ENCODE data around the gene PMS2.
"Not testable (repeated sequence)": the region's sequence is repeated elsewhere in the genome, so short reads cannot be mapped to it uniquely, and the experiment has no call there.

Gene PMS2

GRCh38 chr7:6008668-6009611, at the start of gene PMS2, which contains the start of gene AIMP2:
TSS of gene PMS2 (minus strand) at chr7:6009049. CDS start at chr7:6009019, 30 bp downstream.
TSS of gene AIMP2 (plus strand) at chr7:6009272. CDS start at chr7:6009364, 92 bp downstream.
- peak; percentile 98 for DNase-seq

DNA sequence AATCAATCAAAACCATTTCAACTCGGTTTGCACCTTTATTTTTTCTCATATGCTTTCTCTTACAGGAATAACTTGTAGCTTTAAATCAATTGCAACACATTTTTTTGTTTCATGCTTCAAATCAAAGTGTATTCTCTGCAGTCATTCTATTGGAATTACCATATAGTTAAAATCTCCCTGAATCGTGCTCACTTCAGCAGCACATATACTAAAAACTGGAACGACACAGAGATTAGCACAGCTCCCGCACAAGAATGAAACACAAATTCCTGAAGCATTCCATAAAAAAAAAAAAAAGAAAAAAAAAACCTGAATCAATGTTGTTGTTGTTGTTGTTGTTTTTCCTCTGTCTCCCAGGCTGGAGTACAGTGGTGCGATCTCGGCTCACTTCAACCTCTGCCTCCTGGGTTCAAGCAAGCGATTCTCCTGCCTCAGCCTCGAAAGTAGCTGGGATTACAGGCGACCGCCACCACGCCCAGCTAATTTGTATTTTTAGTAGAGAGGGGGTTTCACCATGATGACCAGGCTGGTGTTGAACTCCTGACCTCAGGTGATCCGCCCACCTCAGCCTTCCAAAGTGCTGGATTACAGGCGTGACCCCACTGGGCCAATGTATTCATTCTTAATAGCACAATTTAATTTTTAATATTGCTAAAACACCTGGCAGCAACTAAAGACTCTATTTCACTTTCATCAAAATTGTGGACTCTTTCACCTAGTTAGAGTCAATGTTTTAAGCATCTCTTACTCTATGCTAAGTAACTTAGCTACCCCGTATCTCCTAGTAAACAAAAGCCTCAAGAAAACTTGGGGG, 48.7 kb upstream of the PMS2 start:
- DNase-seq, result no peak

- DNase-seq, result no peak
Measured at GRCh38 chr7:6056616-6057015, 47.8 kb upstream of the PMS2 start.

DNA sequence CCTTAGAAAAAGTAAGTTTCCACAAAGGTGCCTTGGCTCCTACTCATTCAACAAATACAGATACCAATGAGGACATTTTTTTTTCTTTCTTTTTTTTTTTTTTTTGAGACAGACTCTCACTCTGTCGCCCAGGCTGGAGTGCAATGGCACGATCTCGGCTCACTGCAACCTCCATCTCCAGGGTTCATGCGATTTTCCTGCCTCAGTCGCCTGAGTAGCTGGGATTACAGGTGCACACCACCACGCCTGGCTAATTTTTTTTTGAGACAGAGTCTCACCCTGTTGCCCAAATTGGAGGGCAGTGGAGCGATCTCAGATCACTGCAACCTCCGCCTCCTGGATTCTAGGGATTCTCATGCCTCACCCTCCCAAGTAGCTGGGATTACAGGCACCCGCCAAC, 42.3 kb upstream of the PMS2 start:
- DNase-seq, result not testable (repeated sequence)

GRCh38 chr7:6049780-6050179, 40.9 kb upstream of the PMS2 start:
- no peak for DNase-seq

GRCh38 chr7:6035686-6036085, 26.8 kb upstream of the PMS2 start:
- no peak for DNase-seq

- no peak for DNase-seq
Measured at GRCh38 chr7:6035165-6035564, 26.3 kb upstream of the PMS2 start.

DNA sequence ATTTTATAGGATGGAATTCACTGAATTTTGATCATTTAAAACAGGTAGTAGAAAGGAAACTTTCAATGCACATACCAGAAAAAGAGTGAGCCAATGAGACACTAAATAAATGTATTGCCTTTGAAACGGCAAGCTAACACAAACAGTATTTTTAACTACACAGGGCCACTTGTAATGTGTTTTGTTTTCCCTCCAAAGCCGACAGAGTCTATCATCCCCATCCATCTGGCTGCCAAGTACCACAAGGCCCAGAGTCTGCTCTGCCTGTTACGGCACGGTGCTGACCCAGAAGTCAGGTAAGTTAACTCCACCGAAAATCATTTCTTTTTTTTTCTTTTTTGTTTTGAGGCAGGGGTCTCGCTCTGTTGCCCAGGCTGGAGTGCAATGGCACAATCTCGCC, 23.8 kb upstream of the PMS2 start:
- DNase-seq, result no peak

DNA sequence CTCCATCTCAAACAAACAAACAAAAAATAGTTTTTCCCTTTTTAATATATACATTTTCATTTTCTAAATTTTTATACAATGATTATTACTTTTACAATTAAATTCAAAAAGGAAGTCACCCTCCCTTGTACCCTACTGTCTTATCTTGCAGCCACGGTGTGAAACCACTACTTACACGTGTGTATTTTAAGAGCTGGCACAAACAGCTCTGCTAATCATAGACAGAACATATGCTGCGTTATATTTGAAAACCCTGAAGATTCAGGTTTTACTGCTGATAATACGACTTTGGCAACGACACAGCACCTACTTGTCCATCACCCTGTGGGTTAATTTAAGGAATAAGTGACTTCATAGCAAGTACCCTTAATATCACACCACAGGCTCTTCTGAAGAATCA, 23.3 kb upstream of the PMS2 start:
- DNase-seq, result no peak

DNA sequence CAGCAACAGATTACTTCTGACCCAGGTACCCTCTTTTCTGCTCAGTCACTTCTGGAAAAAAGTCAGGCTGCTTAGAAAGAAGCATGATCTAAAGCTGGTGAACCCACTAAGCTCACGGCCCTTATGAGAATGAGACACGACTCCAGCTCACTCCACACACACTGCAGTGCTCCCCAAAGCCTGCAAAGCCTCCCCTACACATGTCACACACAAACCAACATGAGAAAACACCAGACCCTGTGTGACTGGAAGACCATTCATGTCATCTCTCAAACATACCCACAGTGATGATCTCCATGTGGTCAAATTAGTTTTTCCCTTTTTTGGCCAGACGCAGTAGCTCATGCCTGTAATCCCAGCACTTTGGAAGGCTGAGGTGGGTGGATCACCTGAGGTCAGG, 22.7 kb upstream of the PMS2 start:
- DNase-seq, result no peak

DNA sequence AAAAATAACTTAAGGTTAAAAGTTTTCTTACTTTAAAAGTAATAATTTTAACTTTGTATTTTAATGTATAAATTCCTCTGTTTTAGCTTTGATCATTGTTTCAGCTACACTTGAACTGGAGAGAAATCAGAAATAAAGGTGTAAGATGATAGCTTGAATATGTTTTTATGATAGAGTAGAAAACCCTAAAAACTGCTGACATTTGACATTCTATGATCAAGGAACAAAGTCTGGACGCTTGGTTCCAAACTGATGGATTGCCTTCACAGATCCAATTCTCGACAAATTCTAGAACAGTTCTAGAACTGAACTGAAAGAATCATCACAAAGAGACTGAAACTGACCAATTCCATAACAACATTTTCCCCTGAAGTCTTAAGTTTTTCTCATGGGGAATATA, 22.1 kb upstream of the PMS2 start, which contains the start of gene ANKRD61:
Gene ANKRD61, plus strand, starts transcription at position 389 of the 400 bp plus-strand sequence. Its CDS starts 0 bp downstream, at position 389.
- DNase-seq, result no peak

GRCh38 chr7:6028563-6028962, 19.7 kb upstream of the PMS2 start:
- DNase-seq, result no peak

DNA sequence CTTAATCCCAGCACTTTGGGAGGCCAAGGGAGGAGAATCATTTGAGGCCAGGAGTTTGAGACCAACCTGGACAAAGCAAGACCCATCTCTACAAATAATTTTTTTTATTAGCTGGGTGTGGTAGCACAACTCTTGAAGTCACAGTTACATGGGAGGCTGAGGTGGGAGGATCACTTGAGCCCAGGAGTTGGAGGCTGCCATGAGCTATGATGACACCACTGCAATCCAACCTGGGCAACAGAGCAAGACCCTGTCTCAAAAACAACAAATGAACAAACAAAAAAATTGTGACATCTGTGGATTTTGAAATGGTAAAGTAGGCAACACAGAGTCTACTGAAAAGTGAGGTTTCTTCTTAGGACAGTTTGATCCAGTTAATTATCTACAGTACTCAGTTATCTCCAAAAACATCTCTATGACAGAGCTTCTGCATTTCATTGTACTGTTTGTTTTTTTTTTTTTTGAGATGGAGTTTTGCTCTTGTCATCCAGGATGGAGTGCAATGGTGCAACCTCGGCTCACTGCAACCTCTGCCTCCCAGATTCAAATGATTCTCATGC, 19.0 kb upstream of the PMS2 start:
- no peak for DNase-seq

GRCh38 chr7:6026820-6027311, 18.0 kb upstream of the PMS2 start:
- no peak for DNase-seq

DNA sequence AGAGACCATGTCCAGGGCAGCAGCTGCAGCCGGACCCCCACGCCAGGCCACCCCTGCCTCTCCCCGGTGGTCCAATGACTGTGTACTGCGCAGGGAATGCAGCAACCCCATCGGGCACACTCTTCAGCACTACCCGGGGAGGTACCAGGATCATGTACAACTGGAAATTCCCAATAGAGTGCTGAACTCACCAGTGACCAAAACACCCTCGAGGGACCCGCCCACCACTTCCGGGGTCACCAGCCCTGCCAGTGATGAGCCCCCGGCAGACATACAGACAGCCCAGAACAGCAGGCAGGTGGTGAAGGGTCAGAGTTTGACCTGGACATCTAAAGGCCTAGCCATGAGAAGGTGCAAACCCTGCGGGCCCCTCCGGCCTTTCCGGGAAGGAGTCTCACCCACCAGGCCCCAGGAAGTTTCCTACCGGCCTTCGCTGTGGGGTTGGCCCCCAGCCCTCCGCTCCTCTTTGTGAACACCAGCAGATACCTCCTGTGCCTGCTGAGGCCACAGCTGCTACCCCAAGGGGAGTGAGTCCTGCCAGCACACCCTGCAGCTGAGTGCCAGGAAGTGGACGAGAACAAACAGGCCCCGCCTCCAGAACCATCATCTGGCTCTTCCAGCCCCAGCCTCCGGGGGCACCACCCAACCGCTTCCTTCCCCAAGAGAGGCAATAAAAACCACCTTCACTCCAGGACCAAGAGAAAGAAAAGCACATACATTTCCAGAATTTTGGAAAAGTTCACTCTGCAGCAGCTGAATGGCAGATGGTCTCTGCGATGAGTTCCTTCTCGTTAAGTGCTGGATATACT, 17.4 kb upstream of the PMS2 start:
- DNase-seq, result peak; percentile 64

DNA sequence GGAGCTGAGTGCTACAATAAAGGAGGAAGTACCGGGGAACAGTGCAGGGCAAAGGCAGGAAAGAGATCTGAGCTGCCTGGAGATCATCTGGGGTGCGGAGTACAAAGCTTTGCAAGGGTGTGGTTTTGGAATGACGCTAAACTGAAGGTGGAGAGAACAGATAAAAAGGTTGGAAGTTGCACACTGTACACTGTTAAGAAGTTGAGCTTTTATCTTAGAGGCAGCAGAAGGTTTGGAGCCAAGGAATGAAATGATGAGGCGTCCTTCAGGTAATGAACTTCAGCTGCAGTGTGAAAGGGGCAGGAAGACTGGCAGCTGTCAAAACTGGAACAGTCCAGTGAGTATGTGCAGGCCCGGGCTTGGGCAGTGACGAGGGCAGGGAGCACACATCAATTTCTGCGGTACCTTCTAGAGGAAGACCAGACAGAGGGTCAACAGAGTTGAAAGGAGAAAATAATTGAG, 15.2 kb upstream of the PMS2 start:
- no peak for DNase-seq

DNA sequence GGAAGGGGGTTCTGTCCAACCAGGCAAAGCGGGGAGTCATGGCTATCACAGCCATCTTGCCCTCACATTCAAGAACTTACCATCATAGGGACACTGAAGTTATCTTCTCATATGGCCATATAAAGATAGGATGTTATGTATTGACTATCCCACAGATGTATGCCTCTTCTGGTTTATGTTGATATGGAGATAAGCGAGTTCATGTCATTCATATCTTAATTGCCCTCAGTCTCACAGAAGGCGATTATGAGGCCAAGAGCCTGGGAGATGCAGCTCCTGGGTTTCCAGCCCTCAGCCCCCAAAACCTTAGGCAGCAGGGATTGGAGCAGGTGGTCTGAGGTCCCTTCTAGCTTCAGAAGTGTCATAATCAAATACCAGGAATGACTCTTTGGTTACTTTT, 13.9 kb upstream of the PMS2 start:
- no peak for DNase-seq

DNA sequence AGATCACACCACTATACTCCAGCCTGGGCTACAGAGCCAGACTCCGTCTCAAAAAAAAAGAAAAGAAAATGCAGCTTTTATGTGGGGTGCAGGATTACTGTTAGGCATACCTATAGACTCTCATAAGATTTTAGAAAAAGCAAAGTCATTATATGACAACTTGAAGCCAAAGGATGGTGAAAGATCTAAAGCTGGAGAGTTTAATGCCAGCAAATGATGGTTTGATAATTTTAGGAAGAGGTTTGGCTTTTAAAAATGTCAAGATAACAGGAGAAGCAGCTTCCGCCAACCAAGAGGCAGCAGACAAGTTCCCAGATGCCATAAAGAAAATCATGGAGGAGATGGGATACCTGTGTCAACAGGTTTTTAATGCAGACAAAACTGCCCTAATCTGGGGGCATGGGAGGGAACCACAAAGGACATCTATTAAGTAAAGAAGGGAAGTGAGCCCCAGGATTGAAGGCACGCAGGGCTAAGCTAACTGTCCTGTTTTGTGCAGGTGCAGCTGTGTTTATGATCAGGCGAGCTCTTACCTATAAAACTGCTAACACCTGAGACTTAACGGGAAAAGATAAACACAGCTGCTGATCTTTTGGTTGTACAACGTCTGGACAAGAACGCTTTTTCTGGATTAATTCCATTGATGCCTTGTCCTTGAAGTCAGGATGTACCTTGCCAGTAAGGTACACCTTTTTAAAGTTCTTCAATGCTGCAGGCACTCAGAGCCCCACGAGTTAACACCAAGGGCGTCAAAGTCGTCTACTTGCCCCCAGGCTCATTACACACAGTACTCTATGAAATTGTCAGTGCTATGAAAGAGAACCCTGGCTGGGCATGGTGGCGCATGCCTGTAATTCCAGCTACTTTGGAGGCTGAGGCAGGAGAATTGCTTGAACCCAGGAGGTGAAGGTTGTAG, 11.8 kb upstream of the PMS2 start:
- no peak for DNase-seq

GRCh38 chr7:6016653-6016966, 7.8 kb upstream of the PMS2 start:
- no peak for DNase-seq

DNA sequence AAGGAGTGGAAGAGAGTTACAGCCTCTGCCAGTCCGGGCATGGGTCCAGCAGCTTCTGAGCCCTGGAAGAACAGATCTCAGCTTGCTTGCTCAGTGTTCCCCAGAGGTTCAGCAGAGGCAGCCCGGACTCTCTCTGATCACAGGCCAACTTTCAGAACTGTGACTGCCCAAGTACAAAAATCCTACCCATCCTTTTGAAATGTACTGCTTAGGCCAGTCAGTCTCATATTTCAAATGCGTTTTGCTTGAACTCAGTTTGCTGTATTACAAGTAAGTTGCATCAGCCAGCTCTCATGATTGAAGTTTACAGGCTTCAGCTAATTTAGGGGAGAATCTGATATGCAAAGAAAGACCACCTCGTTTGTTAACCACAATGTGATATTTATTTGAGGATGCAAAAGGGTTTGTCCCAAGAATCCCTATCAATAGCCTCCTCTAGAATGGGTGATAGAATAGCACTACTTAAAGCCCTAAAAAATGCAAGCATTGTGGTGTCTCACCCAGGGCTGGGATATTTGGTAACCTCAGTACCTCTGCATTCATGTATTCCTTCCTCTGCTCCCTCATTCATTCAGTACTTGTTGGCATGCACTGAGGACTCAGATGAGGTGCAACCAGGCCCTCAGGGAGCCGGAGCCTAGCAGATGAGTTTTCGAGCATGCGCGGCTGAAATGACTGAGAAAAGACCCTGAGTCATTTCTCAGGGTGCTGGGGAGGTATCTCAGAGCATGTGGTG, 7.2 kb upstream of the PMS2 start:
- DNase-seq, result peak; percentile 40
